Ishikawa (cell line): Measurements from ENCODE around the gene MRPL36.

Source experiments
- CEBPB ChIP-seq: IDR thresholded peaks from 2 replicates; pipeline ENCODE4 v1.6.1; 2012
- CREB1 ChIP-seq: IDR thresholded peaks from 2 replicates; pipeline ENCODE4 v1.6.1; 2012; ENCODE audit warnings: low read depth
- EGR1 ChIP-seq: IDR thresholded peaks from 2 replicates; pipeline ENCODE4 v1.6.1; 2012
- EP300 ChIP-seq: IDR thresholded peaks from 2 replicates; pipeline ENCODE4 v1.6.1; 2012; ENCODE audit warnings: borderline replicate concordance
- FOXM1 ChIP-seq: IDR thresholded peaks from 2 replicates; pipeline ENCODE4 v1.6.1; 2012; ENCODE audit warnings: low read depth, borderline replicate concordance
- NFIC ChIP-seq: IDR thresholded peaks from 2 replicates; pipeline ENCODE4 v1.6.1; 2012
- RAD21 ChIP-seq: IDR thresholded peaks from 2 replicates; pipeline ENCODE4 v1.6.1; 2012; ENCODE audit warnings: low read depth
- TAF1 ChIP-seq: IDR thresholded peaks from 2 replicates; pipeline ENCODE4 v1.6.1; 2012; ENCODE audit warnings: low read depth, mild to moderate bottlenecking
- TCF12 ChIP-seq: IDR thresholded peaks from 2 replicates; pipeline ENCODE4 v1.6.1; 2012; ENCODE audit warnings: low read depth
- TEAD4 ChIP-seq: IDR thresholded peaks from 2 replicates; pipeline ENCODE4 v1.6.1; 2012
- YY1 ChIP-seq: IDR thresholded peaks from 2 replicates; pipeline ENCODE4 v1.6.1; 2012; ENCODE audit warnings: low read depth
- ZBTB7A ChIP-seq: IDR thresholded peaks from 2 replicates; pipeline ENCODE4 v1.6.1; 2012; ENCODE audit warnings: low read depth
- TF ChIP-seq, protein P1 (sequence below): IDR thresholded peaks from 2 replicates; pipeline ENCODE4 v1.6.1; 2012
- TF ChIP-seq, protein P2 (sequence below): IDR thresholded peaks from 2 replicates; pipeline ENCODE4 v1.6.1; 2012; ENCODE audit warnings: low read depth, mild to moderate bottlenecking
- TF ChIP-seq, protein P3 (sequence below): IDR thresholded peaks from 2 replicates; pipeline ENCODE4 v1.6.1; 2012

The MRPL36 gene

DNA sequence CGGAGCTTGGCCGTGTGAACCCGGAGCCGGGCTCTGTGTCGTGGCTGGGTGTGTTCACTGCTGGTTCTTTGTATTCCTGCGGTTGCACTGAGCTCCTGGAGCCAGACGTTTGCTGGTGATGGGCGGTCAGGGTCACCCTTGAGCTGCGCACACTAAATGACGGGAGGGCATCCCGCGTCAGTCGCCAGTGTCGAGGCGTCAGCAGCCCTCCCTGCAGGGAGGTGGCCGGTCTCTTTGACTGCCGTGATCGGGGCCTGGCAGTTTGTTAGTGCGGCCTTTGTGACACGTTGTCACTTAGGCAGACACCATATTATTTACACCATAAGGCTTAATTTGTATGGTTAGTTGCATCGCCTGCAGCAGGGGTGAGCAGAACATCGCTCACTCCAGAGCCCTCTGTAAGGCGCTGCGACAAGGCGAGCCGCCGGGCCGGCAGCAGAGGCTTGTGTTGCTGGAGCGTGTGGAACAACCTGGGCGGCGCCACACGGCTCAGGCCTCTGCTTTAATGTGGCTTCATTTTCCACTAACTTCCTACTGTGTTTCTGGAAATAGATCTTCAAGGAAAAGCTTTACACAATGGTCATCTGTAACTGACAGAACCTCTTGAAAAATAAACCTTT, 9.9 kb upstream of the MRPL36 start:
- no peak for TF ChIP-seq FOXM1
- TF ChIP-seq, protein P1, sequence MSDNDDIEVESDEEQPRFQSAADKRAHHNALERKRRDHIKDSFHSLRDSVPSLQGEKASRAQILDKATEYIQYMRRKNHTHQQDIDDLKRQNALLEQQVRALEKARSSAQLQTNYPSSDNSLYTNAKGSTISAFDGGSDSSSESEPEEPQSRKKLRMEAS = no peak
- TF ChIP-seq NFIC = no peak

DNA sequence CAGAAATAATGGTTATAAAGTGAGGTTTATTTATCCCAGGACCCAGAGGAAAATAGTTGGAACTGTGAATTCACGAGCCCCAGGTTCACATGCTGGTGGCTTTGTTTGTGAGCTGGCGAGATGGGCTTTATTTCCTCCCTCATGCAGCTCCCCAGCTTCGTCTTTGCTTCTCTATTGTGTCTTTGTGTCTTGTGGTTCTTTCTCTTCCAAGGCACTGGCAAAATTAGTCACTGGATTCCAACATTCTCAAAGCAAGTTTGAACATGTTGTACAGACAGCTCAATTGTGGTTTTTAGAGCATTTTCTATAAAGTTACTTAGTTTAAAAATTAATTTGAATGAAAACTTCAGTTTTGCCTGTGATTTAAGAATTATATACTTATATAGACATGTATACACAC, 8.8 kb upstream of the MRPL36 start:
- TF ChIP-seq TCF12 (no peak), NFIC (no peak), ZBTB7A (no peak), YY1 (no peak), FOXM1 (no peak), CREB1 (no peak), EGR1 (no peak), RAD21 (no peak)
- TF ChIP-seq, protein P1 = no peak
- TF ChIP-seq, protein P2, sequence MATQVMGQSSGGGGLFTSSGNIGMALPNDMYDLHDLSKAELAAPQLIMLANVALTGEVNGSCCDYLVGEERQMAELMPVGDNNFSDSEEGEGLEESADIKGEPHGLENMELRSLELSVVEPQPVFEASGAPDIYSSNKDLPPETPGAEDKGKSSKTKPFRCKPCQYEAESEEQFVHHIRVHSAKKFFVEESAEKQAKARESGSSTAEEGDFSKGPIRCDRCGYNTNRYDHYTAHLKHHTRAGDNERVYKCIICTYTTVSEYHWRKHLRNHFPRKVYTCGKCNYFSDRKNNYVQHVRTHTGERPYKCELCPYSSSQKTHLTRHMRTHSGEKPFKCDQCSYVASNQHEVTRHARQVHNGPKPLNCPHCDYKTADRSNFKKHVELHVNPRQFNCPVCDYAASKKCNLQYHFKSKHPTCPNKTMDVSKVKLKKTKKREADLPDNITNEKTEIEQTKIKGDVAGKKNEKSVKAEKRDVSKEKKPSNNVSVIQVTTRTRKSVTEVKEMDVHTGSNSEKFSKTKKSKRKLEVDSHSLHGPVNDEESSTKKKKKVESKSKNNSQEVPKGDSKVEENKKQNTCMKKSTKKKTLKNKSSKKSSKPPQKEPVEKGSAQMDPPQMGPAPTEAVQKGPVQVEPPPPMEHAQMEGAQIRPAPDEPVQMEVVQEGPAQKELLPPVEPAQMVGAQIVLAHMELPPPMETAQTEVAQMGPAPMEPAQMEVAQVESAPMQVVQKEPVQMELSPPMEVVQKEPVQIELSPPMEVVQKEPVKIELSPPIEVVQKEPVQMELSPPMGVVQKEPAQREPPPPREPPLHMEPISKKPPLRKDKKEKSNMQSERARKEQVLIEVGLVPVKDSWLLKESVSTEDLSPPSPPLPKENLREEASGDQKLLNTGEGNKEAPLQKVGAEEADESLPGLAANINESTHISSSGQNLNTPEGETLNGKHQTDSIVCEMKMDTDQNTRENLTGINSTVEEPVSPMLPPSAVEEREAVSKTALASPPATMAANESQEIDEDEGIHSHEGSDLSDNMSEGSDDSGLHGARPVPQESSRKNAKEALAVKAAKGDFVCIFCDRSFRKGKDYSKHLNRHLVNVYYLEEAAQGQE = no peak
- TF ChIP-seq, protein P3, sequence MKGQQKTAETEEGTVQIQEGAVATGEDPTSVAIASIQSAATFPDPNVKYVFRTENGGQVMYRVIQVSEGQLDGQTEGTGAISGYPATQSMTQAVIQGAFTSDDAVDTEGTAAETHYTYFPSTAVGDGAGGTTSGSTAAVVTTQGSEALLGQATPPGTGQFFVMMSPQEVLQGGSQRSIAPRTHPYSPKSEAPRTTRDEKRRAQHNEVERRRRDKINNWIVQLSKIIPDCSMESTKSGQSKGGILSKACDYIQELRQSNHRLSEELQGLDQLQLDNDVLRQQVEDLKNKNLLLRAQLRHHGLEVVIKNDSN = no peak

DNA sequence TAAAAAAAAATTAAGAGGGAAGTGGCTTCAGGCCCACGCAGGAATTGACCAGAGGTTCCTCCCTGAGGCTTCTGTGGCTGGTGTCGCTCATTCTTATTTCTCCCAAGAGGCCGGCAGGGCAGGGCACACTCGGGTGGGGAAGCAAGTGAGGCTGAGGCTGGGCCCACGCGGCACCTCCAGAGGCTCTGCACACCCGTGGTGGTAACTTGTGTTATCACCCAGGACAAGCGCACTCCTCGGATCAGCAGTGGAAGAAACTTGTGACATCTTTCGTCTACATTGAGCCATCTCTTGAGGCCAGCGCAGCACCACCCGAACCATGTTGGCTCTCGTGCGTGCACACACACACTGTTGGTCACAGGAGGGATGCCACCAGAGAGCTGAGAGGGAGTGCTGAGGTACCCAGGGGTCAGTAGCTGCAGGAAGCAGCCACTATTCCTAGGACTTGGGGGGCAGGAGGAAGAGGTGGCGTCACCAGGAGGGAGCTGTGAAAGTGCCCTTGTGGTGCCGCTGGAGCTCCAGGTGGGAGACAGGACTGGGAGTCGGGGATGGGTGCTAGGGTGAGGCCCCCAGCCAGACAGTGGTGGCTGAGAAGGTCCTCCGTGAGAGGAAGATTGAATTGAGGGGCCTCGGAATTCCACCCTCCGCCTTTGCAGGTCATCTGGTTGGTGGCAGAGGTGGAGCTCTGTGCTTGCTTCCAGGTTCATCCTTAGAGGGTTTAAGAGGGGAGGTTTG, 8.0 kb upstream of the MRPL36 start:
- TF ChIP-seq, protein P1 = no peak
- TF ChIP-seq CEBPB (no peak), TAF1 (no peak), FOXM1 (no peak), CREB1 (no peak), RAD21 (no peak), TEAD4 (no peak), NFIC (no peak), YY1 (no peak), TCF12 (no peak), EP300 (no peak), ZBTB7A (no peak), EGR1 (no peak)
- TF ChIP-seq, protein P3 = no peak
- TF ChIP-seq, protein P2 = no peak

DNA sequence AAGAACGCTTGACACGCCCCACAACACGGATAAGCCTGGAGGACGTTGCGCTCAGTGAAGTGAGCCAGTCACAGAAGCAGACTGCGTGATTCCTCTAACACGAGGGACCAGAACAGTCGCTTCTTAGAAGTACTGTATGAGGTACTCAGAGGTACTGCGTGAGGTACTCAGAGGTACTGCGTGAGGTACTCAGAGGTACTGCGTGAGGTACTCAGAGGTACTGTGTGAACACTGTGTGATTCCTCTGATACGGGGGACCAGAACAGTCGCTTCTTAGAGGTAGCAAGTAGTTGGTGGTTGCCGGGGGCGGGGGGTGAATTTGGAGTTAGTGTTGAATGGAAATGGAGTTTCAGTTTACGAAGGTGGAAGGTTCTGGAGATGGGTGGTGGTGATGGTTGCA, 7.3 kb upstream of the MRPL36 start:
- TF ChIP-seq, protein P1 = no peak
- TF ChIP-seq CEBPB (no peak), TCF12 (no peak), CREB1 (no peak), TEAD4 (no peak), ZBTB7A (no peak), TAF1 (no peak), NFIC (no peak), EP300 (no peak), YY1 (no peak)
- TF ChIP-seq, protein P3 = no peak

DNA sequence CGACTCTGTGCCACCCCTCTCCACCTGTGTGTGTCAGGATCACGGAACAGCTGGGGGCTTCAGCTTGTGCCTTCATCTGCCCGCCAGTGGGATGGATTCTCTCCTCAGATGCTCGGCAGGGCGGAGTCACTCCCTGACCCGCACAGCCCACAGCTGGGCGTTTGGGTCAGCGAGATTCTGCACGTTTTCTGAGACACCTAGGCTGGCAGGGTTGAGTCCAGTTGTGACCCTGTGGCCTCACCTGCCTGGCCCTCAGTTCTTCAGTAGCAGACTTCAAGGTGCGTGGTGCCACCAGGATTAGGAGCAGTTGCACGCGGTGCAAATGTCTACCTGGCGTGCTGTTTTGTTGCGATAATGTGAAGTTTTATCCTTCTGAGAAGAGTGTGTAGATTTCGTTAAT, 6.6 kb upstream of the MRPL36 start:
- TF ChIP-seq EP300 (no peak), YY1 (no peak), FOXM1 (no peak), TCF12 (no peak), TEAD4 (no peak), EGR1 (no peak), ZBTB7A (no peak), TAF1 (no peak), CREB1 (no peak), RAD21 (no peak), NFIC (no peak), CEBPB (no peak)
- TF ChIP-seq, protein P3 = no peak
- TF ChIP-seq, protein P1 = no peak
- TF ChIP-seq, protein P2 = no peak
